Suppressor macrophage (primary cell): ENCODE measurements around the gene PLXDC2.
"Not testable (repeated sequence)": the region's sequence is repeated elsewhere in the genome, so short reads cannot be mapped to it uniquely, and the experiment has no call there.

Experiments used
- DNase-seq, 4 experiments: peaks; one replicate each; pipeline ENCODE4 v3.0.0-alpha.2; 2020 to 2022
- total RNA-seq, 17 experiments: gene quantifications; one replicate each; lab custom pipeline; 2026; ENCODE audit warnings: mixed read lengths in 6 of 17, inconsistent platforms in 3 of 17; lab: John Stamatoyannopoulos, UW

The PLXDC2 gene
- 237 to 952 (median 566) reads per million in 17 experiments for total RNA-seq

- DNase-seq, result peak; percentile 79 to 88 (median 84)
Observed at GRCh38 chr10:19816411-19817230, at the start of gene PLXDC2. Gene PLXDC2, plus strand, starts transcription at chr10:19816432.

- DNase-seq, result no peak
Observed at GRCh38 chr10:19767876-19768275, 48.4 kb upstream of the PLXDC2 start.

- not testable (repeated sequence) for DNase-seq
Observed at GRCh38 chr10:19769826-19770225, 46.4 kb upstream of the PLXDC2 start.

DNA sequence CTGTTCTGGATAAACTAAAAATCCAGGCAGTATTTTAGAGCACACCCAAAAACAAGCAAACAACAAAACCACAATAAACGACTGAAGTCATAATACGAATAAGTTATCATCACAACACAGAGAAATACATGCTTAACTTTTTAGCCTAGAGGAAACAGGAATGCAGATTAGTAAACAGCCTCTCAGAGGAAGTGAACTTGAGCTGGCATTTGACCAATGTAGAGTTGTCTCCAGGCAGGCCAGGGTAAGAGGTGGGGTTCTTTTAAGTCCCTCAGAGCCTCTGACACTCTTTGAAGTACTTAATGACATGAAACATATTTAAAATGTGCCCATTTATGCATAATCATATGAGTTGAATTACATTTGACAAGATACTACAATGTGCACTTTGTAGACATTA is 43.3 kb upstream of the PLXDC2 start:
- DNase-seq, result peak; percentile 20 to 52 (median 32)

GRCh38 chr10:19775296-19775695 is 40.9 kb upstream of the PLXDC2 start:
- peak; percentile 53 to 90 (median 75) for DNase-seq

DNA sequence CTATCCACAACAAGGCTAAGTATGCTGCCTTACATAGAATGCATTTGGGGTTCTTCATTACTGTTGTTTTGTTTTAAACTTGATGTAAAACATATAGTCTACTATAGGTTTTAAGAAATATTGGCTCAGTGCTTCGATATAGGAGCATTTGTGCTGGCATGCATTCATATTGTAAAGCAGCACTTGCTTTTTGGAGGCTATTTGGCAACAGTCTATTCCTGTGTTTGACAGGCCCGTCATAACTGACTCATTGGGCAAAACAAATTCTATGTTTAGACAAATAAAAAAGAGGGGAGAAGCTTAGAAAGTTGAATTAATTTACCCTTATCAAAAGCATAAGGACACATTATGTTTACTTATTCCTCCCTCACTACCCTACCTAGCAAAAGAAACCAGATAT is 38.4 kb upstream of the PLXDC2 start:
- peak in 1 of 4 experiments; percentile 13 for DNase-seq

- peak in 2 of 4 experiments; percentile 50 to 55 for DNase-seq
Observed at GRCh38 chr10:19778996-19779395, 37.2 kb upstream of the PLXDC2 start.

- DNase-seq, result no peak
Observed at GRCh38 chr10:19782430-19783089, 33.7 kb upstream of the PLXDC2 start.

- no peak for DNase-seq
Observed at GRCh38 chr10:19783721-19784120, 32.5 kb upstream of the PLXDC2 start.

DNA sequence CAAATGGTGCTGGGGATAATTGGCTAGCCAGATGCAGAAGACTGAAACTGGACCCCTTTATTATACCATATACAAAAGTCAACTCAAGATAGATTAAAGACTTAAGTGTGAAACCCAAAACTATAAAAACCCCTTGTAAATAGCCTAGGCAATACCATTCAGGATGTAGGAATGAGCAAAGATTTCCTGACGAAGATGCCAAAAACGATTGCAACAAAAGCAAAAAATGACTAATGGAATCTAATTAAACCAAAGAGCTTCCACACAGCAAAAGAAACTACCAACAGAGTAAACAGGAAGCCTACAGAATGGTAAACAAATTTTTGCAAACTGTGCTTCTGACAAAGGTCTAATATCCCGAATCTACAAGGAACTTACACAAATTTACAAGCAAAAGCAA is 30.9 kb upstream of the PLXDC2 start:
- DNase-seq, result peak in 2 of 4 experiments; percentile 11 to 32

- DNase-seq, result peak; percentile 62 to 84 (median 74)
Observed at GRCh38 chr10:19788075-19788686, 28.1 kb upstream of the PLXDC2 start.

GRCh38 chr10:19788902-19789301 is 27.3 kb upstream of the PLXDC2 start:
- no peak for DNase-seq

DNA sequence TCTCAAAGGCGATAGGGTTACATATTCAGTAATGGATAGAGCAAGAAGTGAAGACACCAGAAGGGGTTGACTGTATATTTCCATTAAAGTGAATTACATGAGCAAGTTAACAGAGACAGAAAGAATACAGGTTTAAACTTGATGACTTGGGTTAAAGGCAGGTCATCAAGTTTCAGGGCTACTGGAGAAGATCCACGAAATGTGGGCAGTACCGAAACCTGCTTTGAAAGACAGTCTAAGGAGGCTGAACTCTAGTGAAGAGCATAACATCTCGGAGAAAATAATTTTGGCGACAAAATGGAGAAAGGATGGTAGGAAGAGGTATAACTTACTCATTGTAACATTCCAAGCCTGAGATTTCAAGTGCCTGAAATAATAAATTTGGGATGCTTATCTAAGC is 26.6 kb upstream of the PLXDC2 start:
- no peak for DNase-seq

DNA sequence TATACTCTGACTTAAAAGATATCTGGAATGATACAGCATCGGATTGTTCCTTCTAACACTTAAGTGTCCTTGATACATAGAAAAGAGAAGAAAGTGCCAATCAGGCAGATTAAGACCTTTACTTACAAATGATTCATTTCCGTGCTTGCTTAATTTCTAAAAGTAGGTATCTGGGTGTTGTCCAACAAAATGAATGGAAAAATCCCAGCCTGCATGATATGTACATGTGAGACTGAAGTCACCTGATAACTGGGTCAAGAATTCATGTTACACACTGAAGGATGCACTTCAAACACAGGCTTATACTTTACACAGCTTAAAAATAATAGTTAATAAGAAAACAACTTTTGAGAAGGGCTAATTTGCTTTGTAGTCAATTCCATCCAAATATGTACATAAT is 25.2 kb upstream of the PLXDC2 start:
- DNase-seq, result no peak

GRCh38 chr10:19795684-19796083 is 20.5 kb upstream of the PLXDC2 start:
- DNase-seq, result no peak

- DNase-seq, result no peak
Observed at GRCh38 chr10:19800161-19800560, 16.1 kb upstream of the PLXDC2 start.

DNA sequence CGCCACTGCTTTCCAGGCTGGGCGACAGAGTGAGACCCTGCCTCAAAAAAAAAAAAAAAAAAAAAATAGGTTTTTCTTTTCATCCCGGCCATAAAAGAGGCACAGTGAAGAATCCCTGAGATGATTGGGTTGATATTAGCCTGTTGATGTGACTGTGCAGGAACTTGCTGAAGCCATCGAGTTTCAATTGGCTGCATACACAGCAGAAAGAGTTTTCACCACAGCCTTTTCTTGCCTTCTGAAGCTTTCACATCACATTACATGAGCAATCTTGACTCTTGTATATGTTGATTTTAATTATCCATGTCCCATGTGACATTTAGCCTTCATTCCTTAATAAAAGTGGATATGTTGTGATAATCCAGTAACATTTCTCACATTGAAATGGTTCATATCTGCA is 14.9 kb upstream of the PLXDC2 start:
- DNase-seq, result no peak

GRCh38 chr10:19803676-19804075 is 12.6 kb upstream of the PLXDC2 start:
- no peak for DNase-seq

DNA sequence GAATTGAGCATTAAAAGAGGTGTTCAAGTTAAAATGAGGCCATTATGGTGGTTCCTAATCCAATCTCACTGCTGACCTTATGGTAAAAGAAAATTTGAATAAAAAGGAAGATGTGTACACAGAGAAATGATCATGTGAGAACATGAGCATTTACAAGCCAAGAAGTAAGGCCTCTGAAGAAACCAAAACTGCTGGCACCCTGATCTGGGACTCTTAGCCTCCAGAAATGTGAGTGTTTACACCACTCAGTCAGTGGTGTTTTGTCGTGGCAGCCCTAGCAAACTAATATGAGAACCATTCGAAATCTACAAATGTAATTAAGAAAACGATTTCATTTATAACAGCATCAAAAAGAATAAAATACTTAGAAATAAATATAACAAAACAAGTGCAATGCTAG is 6.8 kb upstream of the PLXDC2 start:
- no peak for DNase-seq

GRCh38 chr10:19811540-19811939 is 4.7 kb upstream of the PLXDC2 start:
- DNase-seq, result peak; percentile 17 to 58 (median 38)

DNA sequence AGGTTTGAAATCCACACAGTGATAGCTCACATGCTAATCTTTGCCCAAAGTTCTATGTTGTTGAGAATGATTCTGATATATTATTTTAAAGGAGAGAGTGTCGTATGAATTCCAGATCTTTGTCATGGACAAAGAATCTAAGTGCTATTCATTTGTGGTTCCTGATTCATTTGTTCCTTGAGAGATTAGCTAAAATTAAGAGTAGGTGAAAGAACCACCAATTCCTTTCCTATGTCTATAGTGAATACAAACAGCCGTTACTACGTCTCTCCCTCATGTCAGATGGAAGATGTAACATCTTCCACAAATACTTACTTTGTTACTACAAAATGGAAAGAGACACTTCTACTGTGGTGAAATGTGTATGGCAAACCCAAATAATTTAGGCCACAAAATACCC is 3.3 kb upstream of the PLXDC2 start:
- DNase-seq, result no peak

DNA sequence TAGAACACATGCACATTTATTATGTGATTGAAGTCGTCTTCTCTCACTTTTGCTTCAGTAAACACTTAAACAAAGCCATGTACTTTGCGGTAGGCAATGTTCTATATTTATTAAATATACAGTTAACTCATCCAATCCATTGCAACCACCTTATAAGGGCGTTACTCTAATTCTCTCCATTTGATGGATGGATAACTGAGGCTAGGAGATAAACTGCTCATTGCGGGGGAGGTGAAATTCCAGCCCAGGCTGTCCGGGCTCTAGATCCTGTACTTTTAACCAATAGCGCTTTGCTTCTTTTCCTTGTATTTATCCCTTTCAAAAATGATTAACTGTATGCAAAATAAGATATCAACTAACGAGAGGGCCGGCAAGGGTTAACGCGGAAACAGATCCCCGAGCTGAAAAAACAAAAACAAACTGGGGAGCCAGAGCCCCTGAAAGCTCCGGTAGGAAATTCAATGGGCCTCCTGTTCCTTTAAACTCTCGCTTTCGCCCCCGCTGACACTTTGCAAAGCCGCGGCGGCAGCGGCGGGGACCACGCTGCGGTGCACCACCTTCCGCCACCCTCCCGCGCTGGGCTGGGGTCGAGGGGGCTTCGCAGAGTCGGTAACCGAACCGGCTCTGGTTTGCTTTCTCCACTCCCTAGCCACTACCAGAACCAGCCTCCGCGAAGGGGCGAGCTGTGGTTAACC is 1.0 kb upstream of the PLXDC2 start:
- peak; percentile 32 to 70 (median 56) for DNase-seq
